Measurements from ENCODE around the gene C1orf116. TPM values are rescaled to one million over a fixed set of nuclear protein-coding genes. Genes with fewer than 3 reads are reported as not detected.

C1orf116 gene
- total RNA-seq, 2 donors from 2014 or later = 36.5 to 107 TPM

- H3K27ac ChIP-seq = no peak overlapping the region
- no peaks in the 10 kb centered on the region for H3K4me1 ChIP-seq (replicated peaks)
- intact Hi-C loops (cut with DNase I) = no loop called here
- H3K4me3 ChIP-seq = no peak overlapping the region
- TF ChIP-seq POLR2A (IDR thresholded peaks at IDR 0.05) (no peak), POLR2AphosphoS5 (IDR thresholded peaks at IDR 0.05) (no peak)
- TF ChIP-seq, protein P1, sequence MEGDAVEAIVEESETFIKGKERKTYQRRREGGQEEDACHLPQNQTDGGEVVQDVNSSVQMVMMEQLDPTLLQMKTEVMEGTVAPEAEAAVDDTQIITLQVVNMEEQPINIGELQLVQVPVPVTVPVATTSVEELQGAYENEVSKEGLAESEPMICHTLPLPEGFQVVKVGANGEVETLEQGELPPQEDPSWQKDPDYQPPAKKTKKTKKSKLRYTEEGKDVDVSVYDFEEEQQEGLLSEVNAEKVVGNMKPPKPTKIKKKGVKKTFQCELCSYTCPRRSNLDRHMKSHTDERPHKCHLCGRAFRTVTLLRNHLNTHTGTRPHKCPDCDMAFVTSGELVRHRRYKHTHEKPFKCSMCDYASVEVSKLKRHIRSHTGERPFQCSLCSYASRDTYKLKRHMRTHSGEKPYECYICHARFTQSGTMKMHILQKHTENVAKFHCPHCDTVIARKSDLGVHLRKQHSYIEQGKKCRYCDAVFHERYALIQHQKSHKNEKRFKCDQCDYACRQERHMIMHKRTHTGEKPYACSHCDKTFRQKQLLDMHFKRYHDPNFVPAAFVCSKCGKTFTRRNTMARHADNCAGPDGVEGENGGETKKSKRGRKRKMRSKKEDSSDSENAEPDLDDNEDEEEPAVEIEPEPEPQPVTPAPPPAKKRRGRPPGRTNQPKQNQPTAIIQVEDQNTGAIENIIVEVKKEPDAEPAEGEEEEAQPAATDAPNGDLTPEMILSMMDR (IDR thresholded peaks at IDR 0.05) = no peak
- DNase-seq (ENCODE audit: low spot score) = no peak
- 96% methylated on average over 5 of the region's 5 CpGs for WGBS
- H3K36me3 ChIP-seq = peaks cover 0 to 3% of the 10 kb centered on the region in 2 donors
- H3K9me3 ChIP-seq = no peaks in the 10 kb centered on the region
- no peaks in the 10 kb centered on the region for H3K27me3 ChIP-seq (replicated peaks; ENCODE audit: insufficient read depth)
Measured at GRCh38 chr1:207069858-207070506, 37.4 kb upstream of the C1orf116 start.

DNA sequence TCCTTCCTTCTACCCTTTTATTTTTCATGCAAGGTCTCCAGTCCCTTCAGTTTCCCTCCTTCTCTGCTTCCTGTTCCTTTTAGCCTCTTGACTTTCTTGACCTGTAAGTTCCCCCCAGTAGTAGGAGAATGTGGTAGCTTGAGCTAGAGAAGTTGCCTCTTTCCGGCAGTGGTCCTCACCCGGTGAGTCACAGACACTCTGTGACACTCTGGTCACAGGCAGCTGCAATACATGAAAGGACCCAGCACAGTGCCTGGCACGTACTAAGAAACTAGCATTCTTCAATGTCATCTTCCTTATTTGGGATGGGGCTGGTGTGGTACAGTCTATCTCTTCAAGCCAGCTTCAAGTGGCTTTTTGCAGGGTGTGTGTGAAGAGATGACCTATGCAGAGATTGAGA lies 36.5 kb upstream of the C1orf116 start:
- Histone ChIP-seq H3K27ac (no peak overlapping the region), H3K36me3 (peaks cover 0 to 3% of the 10 kb centered on the region in 2 donors), H3K27me3 (replicated peaks; ENCODE audit: insufficient read depth) (no peaks in the 10 kb centered on the region), H3K4me3 (no peak overlapping the region), H3K9me3 (no peaks in the 10 kb centered on the region), H3K4me1 (replicated peaks) (no peaks in the 10 kb centered on the region)
- no peak for DNase-seq (ENCODE audit: low spot score)
- 89% methylated on average over 3 of the region's 3 CpGs for WGBS
- intact Hi-C loops (cut with DNase I) = no loop called here
- TF ChIP-seq POLR2A (IDR thresholded peaks at IDR 0.05) (no peak), POLR2AphosphoS5 (IDR thresholded peaks at IDR 0.05) (no peak)
- TF ChIP-seq, protein P1 (IDR thresholded peaks at IDR 0.05) = no peak

- Histone ChIP-seq H3K4me3 (no peak overlapping the region), H3K9me3 (no peaks in the 10 kb centered on the region), H3K27ac (no peak overlapping the region), H3K36me3 (peaks cover 0 to 3% of the 10 kb centered on the region in 2 donors), H3K4me1 (replicated peaks) (no peaks in the 10 kb centered on the region), H3K27me3 (replicated peaks; ENCODE audit: insufficient read depth) (no peaks in the 10 kb centered on the region)
- intact Hi-C loops (cut with DNase I) = no loop called here
- 84% methylated on average over 5 of the region's 5 CpGs for WGBS
- no peak for TF ChIP-seq POLR2A (IDR thresholded peaks at IDR 0.05)
- TF ChIP-seq, protein P1 (IDR thresholded peaks at IDR 0.05) = no peak
- no peak for TF ChIP-seq POLR2AphosphoS5 (IDR thresholded peaks at IDR 0.05)
- DNase-seq (ENCODE audit: low spot score) = no peak
Measured at GRCh38 chr1:207067665-207068064, 35.1 kb upstream of the C1orf116 start.

DNA sequence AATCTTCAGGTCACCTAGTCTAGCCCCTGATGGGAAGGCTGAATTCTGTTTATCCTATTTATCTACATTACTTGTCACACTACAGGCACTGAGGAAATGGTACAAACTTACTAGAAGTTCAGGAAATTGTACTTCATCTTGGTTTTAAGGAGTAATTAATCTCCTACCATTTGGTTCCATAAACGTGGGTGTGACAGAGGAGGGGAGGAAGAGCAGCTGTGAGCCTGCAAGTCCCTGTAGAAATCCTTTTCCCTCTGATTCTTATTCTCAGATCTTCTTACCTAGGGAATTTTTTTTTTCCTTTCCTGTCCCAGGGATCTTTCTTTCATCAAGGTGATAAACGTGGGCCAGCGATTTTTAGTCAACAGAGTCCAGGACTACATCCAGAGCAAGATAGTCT lies 34.6 kb upstream of the C1orf116 start:
- H3K36me3 ChIP-seq = peaks cover 0 to 3% of the 10 kb centered on the region in 2 donors
- TF ChIP-seq POLR2A (IDR thresholded peaks at IDR 0.05) = no peak

DNA sequence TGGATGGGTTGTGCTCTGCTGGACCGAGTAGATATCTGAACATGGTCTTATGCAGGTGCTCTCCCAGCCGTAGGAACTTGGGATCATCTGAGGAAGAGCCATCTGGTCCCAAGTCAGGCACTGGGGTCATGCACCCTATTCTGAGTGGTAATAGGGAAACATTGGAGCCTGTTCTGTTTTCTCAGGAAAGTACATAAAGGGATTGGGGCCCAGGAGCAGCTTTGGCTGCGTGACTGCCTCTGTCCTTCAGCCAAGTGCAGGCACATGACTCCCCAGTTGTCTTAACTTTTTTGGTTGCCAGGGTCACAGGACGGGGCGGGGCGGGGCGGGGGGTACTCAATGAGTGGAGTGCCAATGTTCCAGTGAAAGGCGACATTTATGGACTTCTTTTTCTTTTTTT lies 32.0 kb upstream of the C1orf116 start:
- H3K27me3 ChIP-seq (replicated peaks; ENCODE audit: insufficient read depth) = no peaks in the 10 kb centered on the region
- H3K9me3 ChIP-seq = no peaks in the 10 kb centered on the region
- no peaks in the 10 kb centered on the region for H3K36me3 ChIP-seq
- intact Hi-C loops (cut with DNase I) = no loop called here
- TF ChIP-seq POLR2AphosphoS5 (IDR thresholded peaks at IDR 0.05) (no peak), POLR2A (IDR thresholded peaks at IDR 0.05) (no peak)
- TF ChIP-seq, protein P1 (IDR thresholded peaks at IDR 0.05) = no peak
- WGBS = 79% methylated on average over 8 of the region's 8 CpGs
- DNase-seq (ENCODE audit: low spot score) = no peak
- H3K4me3 ChIP-seq = no peak overlapping the region
- H3K27ac ChIP-seq = no peak overlapping the region
- H3K4me1 ChIP-seq (replicated peaks) = no peaks in the 10 kb centered on the region

More for the DNA sequence above, 34.6 kb upstream of the C1orf116 start:
- WGBS = 60% methylated on average over 3 of the region's 3 CpGs
- Histone ChIP-seq H3K9me3 (no peaks in the 10 kb centered on the region), H3K27me3 (replicated peaks; ENCODE audit: insufficient read depth) (no peaks in the 10 kb centered on the region), H3K4me3 (no peak overlapping the region), H3K27ac (no peak overlapping the region), H3K4me1 (replicated peaks) (no peaks in the 10 kb centered on the region)
- no peak for DNase-seq (ENCODE audit: low spot score)
- intact Hi-C loops (cut with DNase I) = no loop called here

Data from prostate gland (tissue), 2 donors.